HG03378 (cell line): Measurements from ENCODE around the gene POLQ.
"Not testable (repeated sequence)": the region's sequence is repeated elsewhere in the genome, so short reads cannot be mapped to it uniquely, and the experiment has no call there.

Experiments
- ATAC-seq: cut with Tn5 transposase; IDR thresholded peaks from one replicate; pipeline ENCODE4 v1.9.1; 2021; ENCODE audit warnings: mild to moderate bottlenecking, moderate library complexity; ENCODE audit not compliant: unreplicated experiment

Gene POLQ

DNA sequence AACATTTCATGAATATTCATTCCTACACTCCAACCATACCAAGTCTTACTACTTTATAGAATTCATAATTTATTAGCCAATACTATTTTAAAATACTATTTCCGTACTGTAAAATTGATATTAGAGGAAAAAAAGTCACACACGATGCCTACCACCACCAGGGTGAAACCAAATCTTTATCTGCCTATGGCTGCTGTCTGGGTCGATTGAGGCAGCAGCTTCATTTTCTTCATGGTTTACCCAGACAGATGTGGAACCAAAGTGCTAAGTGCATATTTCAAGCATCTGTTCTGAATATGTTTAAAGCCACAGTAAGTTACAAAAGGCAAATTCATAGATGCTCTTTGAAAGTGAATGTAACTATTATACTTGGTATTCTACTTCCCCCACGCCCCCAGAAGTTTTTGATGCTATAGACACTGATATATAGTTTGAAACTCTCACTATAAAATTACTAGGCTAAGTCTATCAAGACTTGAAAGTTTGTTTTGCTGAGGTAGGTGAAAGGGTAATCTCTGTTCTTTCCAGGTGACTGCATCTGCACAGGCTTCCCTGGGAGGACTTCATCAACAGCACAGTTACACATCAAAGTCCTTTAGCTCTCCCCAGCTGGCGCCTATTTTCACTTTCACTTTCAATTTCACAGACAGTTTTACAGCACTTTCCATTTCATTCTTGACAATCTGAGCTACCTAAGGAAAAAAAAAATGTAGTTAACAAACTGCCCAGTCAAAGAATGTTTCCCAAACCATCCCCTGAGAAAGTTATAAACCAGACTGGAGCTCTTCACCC is 113.9 kb downstream of the POLQ start:
- peak; percentile 93 for ATAC-seq

DNA sequence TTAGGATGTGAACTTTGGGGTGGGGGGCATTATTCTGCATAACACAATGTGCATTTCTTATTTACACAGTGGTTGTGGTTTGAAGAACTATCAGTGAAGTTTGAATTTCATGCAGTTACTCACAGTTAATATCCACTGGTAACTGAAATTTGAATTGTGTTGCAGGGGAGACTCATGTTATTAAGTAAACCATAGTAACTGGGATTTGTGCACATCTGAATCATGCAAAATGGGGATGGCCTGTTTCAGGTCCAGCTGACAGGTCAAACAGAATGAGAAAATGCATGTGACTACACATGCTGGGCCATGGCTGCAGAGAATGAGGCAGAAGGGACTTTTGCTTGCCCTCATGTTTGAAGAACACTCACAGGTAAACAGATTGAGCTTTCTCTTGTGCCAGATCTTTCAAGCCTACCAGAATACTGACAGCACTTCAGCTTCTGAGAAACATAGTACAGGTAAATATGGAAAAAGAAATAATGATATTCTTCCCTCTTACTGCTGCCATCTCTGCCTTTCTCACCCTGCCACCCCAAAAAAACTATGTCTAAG is 115.0 kb downstream of the POLQ start:
- ATAC-seq = no peak

DNA sequence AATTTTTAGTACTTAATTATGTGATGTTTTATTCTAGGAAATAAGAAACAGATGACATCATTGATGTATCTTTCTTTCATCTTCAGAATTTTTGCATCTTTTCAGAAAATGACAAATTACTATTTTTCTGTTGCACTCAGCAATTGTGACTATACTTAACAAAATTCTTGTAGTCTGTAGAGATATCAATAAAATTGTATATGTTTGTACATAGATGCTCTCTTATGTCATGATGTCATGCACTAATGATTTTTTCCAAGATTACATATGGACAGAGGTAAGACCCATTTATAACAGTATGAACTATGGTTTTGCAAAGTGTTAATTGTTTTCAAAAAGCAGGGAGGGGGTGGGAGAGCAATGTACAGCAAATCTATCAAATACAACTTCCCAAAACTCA is 121.2 kb downstream of the POLQ start:
- no peak for ATAC-seq

DNA sequence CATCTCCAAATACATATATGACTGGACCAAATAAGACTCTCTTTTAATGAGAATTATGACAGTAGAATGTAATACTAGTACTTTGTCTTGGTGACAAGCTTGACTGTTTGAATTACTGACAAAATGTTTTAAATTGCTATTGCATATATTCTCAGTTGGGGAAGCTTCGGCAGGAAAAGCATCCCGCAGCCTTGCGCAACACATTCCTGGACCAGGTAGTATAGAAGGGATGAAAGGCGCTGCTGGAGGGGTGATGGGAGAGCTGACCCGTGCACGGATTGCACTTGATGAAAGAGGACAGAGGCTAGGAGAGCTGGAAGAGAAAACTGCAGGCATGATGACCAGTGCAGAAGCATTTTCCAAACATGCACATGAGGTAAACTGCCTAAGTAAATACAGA is 127.6 kb downstream of the POLQ start:
- no peak for ATAC-seq

DNA sequence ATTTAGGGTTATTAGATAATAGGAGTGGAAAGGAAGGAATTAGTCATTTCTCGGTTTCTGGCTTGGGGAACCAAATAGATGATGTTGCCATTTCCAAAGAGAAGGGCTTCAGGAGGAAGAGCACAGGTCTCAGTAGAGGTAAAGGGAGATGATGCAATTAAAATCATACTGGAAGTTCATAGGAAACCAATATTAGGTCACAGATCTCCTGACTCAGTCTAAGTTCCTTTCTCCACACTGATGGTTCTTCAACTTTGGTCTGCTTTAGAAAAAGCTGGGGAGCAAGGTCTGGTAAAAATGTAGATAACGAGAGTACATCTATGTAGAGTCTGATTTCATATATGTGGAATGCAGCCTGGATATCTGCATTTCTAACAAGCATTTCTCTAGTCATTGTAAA is 130.9 kb downstream of the POLQ start:
- no peak for ATAC-seq

DNA sequence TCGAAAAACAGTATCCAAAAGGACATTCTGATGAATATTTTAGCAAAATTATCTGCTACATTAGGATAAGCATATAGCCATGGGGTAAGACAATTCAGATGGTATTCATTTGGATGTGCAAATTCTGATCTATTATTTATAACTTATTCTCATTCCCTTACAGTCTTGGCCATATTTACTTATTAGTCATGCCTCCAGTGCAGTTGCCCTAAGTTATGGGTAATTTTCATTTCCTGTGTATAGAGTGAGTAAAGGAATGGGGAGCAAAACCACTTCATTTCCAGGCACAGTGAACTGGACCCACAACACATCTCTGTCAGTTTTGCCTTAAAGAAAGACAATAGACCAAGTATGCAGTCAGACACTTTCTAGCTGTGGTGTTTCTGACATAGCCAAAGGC is 134.3 kb downstream of the POLQ start:
- no peak for ATAC-seq

DNA sequence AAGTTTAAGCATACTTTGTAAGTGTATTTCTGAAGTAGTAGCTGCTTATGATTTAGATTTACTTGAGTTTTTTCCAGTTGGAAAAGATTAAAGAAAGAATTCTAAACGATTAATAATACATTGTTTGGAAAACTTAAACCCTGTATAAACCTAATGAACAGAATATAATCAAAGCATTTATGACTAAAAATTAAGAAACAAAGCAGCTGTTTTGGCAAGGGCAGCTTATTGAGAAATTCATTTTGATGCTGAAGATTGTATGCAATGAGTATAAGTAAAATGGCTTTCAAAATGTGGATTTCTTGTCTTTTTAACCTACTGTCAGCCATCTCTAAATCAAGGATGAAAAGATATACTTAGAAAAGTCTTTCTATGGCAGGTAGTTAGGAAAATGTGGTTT is 140.2 kb downstream of the POLQ start:
- ATAC-seq = no peak

DNA sequence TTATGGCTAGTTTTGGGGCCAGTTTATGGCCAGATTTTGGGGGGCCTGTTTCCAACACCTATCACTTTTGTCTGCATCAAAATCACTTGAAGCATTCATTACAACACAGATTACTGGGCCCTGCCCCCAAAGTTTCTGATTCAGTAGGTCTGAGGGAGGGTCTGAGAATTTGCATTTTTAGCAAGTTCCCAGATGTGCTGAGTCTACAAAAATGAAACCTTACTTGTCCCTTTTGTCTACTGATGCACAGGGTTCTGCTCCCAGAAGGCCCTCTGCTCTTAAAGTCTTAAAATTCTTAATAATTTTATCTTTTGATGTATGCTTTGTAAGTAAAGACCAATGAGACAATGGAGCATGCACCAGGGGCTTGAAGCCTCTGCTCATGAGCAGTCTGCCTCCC is 146.0 kb downstream of the POLQ start:
- no peak for ATAC-seq

DNA sequence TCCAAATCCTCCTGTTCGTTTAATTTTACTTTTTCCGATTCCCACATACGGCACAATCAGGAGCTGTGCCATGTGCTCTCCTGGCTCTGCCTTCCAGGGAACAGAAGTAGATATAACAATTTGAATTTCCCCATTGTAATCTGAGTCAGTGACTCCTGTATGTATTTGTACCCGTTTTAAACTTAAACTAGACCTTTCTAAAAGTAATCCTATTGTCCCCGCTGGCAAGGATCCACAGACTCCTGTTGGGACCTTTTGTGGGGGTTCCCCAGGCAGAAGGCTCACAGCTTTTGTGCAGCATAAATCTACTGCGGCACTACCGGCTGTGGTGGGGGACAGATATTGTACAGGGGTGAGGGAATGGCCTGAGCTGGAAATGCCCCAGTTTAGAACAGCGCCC is 147.7 kb downstream of the POLQ start:
- ATAC-seq = not testable (repeated sequence)

DNA sequence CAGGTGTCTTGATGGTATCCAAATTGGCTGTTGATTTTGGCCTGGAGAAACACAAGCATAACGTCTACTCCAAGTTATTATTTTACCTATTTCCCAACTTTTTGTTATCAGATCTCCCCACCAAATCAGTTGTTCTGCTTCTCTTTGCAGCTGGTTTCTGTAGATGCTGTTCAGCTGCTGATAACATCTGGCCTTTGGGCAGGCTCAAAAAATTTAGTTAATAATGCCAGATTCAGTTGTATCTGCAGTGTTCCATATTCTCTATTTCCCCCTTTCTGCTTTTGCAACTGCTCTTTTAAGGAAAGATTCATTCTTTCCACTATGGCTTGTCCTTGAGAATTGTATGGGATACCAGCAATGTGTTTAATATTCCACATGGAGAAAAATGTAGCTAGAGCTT is 149.8 kb downstream of the POLQ start:
- ATAC-seq = not testable (repeated sequence)

DNA sequence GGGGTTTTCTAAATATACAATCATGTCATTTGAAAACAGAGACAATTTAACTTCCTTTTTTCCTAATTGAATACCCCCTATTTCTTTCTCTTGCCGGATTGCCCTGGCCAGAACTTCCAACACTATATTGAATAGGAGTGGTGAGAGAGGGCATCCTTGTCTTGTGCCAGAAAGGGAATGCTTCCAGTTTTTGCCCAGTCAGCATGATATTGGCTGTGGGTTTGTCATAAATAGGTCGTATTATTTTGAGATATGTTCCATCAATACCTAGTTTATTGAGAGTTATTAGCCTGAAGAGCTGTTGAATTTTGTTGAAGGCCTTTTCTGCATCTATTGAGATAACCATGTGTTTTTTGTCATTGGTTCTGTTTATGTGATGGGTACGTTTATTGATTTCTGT is 157.5 kb downstream of the POLQ start:
- ATAC-seq = not testable (repeated sequence)
